CD4-positive, alpha-beta T cell (primary cell): ENCODE data around the gene PRAMEF20. TPM values are rescaled to one million over a fixed set of nuclear protein-coding genes. Genes with fewer than 3 reads are reported as not detected.

Experiments used
- ATAC-seq: fragments of 200-7000 bp; cut with Tn5 transposase; one replicate; pipeline ENCODE4 v1.10.0; 2022; ENCODE audit warnings: mild to moderate bottlenecking; ENCODE audit not compliant: poor library complexity
- CTCF ChIA-PET: fragments of 350-600 bp; sonication (Branson Sonifier 250); formaldehyde crosslinking; loops from one replicate; lab custom pipeline; 2021; ENCODE audit warnings: antibody characterized with exemption, inconsistent platforms; lab: Charles Lee
- POLR2A ChIA-PET: fragments of 350-600 bp; sonication (Branson Sonifier 250); formaldehyde crosslinking; loops from one replicate; lab custom pipeline; 2021; ENCODE audit warnings: antibody characterized with exemption, inconsistent platforms; lab: Charles Lee
- DNase-seq, 14 experiments: peaks; one replicate each; pipeline ENCODE4 v3.0.0-alpha.2; 2013 to 2020; ENCODE audit warnings: mixed read lengths in 2 of 14
- H3K27ac ChIP-seq, 2 donors: one replicate each; pipeline versions ENCODE4 v1.5.1 to v1.7.0; 2013; ENCODE audit warnings: low read length in 2 of 2, low read depth in 1 of 2, mild to moderate bottlenecking in 1 of 2
- H3K27me3 ChIP-seq, 2 experiments: 1 replicate in 1 of 2; 2 replicates in 1 of 2; pipeline versions ENCODE4 v1.6.1 to v1.7.0; 2013; ENCODE audit warnings: low read length in 2 of 2, control low read depth in 1 of 2, mild to moderate bottlenecking in 1 of 2, moderate library complexity in 1 of 2; ENCODE audit not compliant: insufficient read depth in 2 of 2, control insufficient read depth in 1 of 2
- H3K36me3 ChIP-seq: one replicate; pipeline ENCODE4 v1.6.1; 2013; ENCODE audit warnings: low read length, control low read depth; ENCODE audit not compliant: insufficient read depth
- H3K4me1 ChIP-seq: one replicate; pipeline ENCODE4 v1.6.1; 2013; ENCODE audit warnings: low read length, control low read depth; ENCODE audit not compliant: insufficient read depth
- H3K4me3 ChIP-seq: one replicate; pipeline ENCODE4 v1.5.1; 2013; ENCODE audit warnings: mild to moderate bottlenecking, low read length, moderate library complexity
- H3K9me3 ChIP-seq, 2 experiments: 1 replicate in 1 of 2; 2 replicates in 1 of 2; pipeline versions ENCODE4 v1.6.1 to v1.7.0; 2013; ENCODE audit warnings: low read length in 2 of 2, mild to moderate bottlenecking in 2 of 2, control low read depth in 1 of 2, moderate library complexity in 1 of 2; ENCODE audit not compliant: control insufficient read depth in 1 of 2, insufficient read depth in 1 of 2
- H3K27ac Mint-ChIP-seq: one replicate; pipeline ENCODE4 v1.8.0; 2020; ENCODE audit warnings: mixed read lengths
- H3K27me3 Mint-ChIP-seq: one replicate; pipeline ENCODE4 v1.8.0; 2021; ENCODE audit warnings: mixed read lengths
- H3K36me3 Mint-ChIP-seq: one replicate; pipeline ENCODE4 v1.8.0; 2021; ENCODE audit warnings: low read depth, mixed read lengths
- H3K4me1 Mint-ChIP-seq: one replicate; pipeline ENCODE4 v1.8.0; 2021; ENCODE audit warnings: low read depth, mixed read lengths
- H3K4me3 Mint-ChIP-seq: one replicate; pipeline ENCODE4 v1.8.0; 2020; ENCODE audit warnings: mild to moderate bottlenecking, mixed read lengths
- H3K9me3 Mint-ChIP-seq: one replicate; pipeline ENCODE4 v1.8.0; 2020; ENCODE audit warnings: mixed read lengths
- CTCF ChIP-seq: fragments of 200-600 bp; IDR thresholded peaks from one replicate; pipeline ENCODE4 v1.8.0; 2022; ENCODE audit warnings: antibody characterized with exemption, mild to moderate bottlenecking
- intact Hi-C, 2 experiments: fragments of 100-400 bp; cut with DNase I in 1 of 2; cut with micrococcal nuclease in 1 of 2; formaldehyde crosslinking; loops; one replicate each; pipeline versions ENCODE4 v1.15.1 to v1.9.0; 2023 to 2025; cut with DNase I, micrococcal nuclease
- total RNA-seq, 174 experiments: library from RNA in 2 of 174; stranded (reverse) in 2 of 174; gene quantifications; one replicate each; pipeline ENCODE4 v1.2.3 and lab custom pipeline; 2021 to 2026

Gene PRAMEF20
- total RNA-seq, 2 experiments from 2014 or later: not detected

- no peak for ATAC-seq
- Histone ChIP-seq H3K36me3 (no peaks in the 10 kb centered on the region), H3K4me3 (no peak overlapping the region)
Observed at GRCh38 chr1:13443335-13443979, 33.2 kb downstream of the PRAMEF20 start.

GRCh38 chr1:13450204-13450603 is 40.0 kb downstream of the PRAMEF20 start:
- H3K27ac Mint-ChIP-seq: no peak overlapping the region
- peaks cover under 1% of the 10 kb centered on the region for H3K27me3 Mint-ChIP-seq
- Histone ChIP-seq H3K9me3 (peaks cover 0 to 8% of the 10 kb centered on the region in 2 experiments), H3K36me3 (no peaks in the 10 kb centered on the region), H3K27me3 (no peaks in the 10 kb centered on the region), H3K4me3 (no peak overlapping the region), H3K27ac (no peak overlapping the region), H3K4me1 (no peaks in the 10 kb centered on the region)
- ATAC-seq (no peak), DNase-seq (no peak)
- no peaks in the 10 kb centered on the region for H3K9me3 Mint-ChIP-seq
- intact Hi-C loops: no loop called here
- ChIA-PET CTCF (no interaction called here), POLR2A (no interaction called here)
- H3K4me3 Mint-ChIP-seq: no peak overlapping the region
- H3K36me3 Mint-ChIP-seq: no peaks in the 10 kb centered on the region
- TF ChIP-seq CTCF: no peak
- H3K4me1 Mint-ChIP-seq: no peaks in the 10 kb centered on the region

More at GRCh38 chr1:13443335-13443979, 33.2 kb downstream of the PRAMEF20 start:
- no peak overlapping the region for H3K27ac ChIP-seq
- no peak overlapping the region for H3K27ac Mint-ChIP-seq
- no peak for TF ChIP-seq CTCF
- H3K4me3 Mint-ChIP-seq: no peak overlapping the region
- H3K36me3 Mint-ChIP-seq: no peaks in the 10 kb centered on the region
- no peaks in the 10 kb centered on the region for H3K9me3 Mint-ChIP-seq
- no peaks in the 10 kb centered on the region for H3K4me1 ChIP-seq
- ChIA-PET CTCF (no interaction called here), POLR2A (no interaction called here)
- DNase-seq: no peak
- no peaks in the 10 kb centered on the region for H3K27me3 ChIP-seq
- H3K9me3 ChIP-seq: peaks cover 0 to 3% of the 10 kb centered on the region in 2 experiments
- no peaks in the 10 kb centered on the region for H3K4me1 Mint-ChIP-seq
- peaks cover 4% of the 10 kb centered on the region for H3K27me3 Mint-ChIP-seq
- intact Hi-C loops: no loop called here

- Mint-ChIP-seq H3K27ac (no peak overlapping the region), H3K4me3 (no peak overlapping the region), H3K4me1 (no peaks in the 10 kb centered on the region), H3K27me3 (peaks cover 5% of the 10 kb centered on the region), H3K9me3 (no peaks in the 10 kb centered on the region), H3K36me3 (no peaks in the 10 kb centered on the region)
- DNase-seq (no peak), ATAC-seq (no peak)
- TF ChIP-seq CTCF: no peak
- H3K27me3 ChIP-seq: no peaks in the 10 kb centered on the region
- H3K4me1 ChIP-seq: no peaks in the 10 kb centered on the region
- H3K36me3 ChIP-seq: no peaks in the 10 kb centered on the region
- ChIA-PET POLR2A (no interaction called here), CTCF (no interaction called here)
- H3K9me3 ChIP-seq: peaks cover 0 to 8% of the 10 kb centered on the region in 2 experiments
- H3K4me3 ChIP-seq: no peak overlapping the region
- intact Hi-C loops: no loop called here
- H3K27ac ChIP-seq: no peak overlapping the region
Observed at GRCh38 chr1:13451399-13451965, 41.2 kb downstream of the PRAMEF20 start.
